ENCODE data around the gene THAP4.

DNA sequence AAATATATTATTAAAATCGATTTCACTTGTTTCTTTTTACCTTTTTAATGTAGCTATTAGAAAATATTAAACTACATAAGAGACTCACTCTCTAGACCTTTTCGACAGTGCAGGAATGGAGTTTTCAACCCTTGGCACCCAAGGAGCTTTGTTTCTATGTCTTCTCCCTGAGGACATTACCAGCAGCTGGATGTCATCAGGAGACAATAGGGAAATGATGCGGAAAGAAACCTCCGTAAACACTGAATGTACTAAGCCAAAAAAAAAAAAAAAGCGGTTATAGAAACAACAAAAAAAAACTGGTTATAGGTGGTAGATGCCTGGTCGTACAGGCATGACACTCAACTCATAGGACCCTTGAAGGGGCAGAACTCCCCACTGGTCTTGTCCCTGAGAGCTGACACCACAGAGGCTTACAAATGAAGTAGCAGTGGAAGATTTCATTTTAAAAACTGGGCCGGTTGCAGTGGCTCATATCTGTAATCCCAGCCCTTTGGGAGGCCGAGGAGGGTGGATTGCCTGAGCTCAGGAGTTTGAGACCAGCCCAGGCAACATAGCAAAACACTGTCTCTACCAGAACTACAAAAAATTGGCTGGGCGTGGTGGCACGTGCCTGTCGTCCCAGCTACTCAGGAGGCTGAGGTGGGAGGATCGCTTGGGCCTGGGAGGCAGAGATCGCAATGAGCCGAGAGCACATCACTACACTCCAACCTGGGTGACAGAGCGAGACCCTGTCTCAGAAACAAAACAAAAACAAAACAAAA, 23.8 kb downstream of the THAP4 start:
- TF ChIP-seq, protein P1, sequence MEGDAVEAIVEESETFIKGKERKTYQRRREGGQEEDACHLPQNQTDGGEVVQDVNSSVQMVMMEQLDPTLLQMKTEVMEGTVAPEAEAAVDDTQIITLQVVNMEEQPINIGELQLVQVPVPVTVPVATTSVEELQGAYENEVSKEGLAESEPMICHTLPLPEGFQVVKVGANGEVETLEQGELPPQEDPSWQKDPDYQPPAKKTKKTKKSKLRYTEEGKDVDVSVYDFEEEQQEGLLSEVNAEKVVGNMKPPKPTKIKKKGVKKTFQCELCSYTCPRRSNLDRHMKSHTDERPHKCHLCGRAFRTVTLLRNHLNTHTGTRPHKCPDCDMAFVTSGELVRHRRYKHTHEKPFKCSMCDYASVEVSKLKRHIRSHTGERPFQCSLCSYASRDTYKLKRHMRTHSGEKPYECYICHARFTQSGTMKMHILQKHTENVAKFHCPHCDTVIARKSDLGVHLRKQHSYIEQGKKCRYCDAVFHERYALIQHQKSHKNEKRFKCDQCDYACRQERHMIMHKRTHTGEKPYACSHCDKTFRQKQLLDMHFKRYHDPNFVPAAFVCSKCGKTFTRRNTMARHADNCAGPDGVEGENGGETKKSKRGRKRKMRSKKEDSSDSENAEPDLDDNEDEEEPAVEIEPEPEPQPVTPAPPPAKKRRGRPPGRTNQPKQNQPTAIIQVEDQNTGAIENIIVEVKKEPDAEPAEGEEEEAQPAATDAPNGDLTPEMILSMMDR (IDR thresholded peaks at IDR 0.05; ENCODE audit: borderline replicate concordance, extremely low read depth, low read length, poor library complexity, severe bottlenecking): no peak
- no peak for TF ChIP-seq EZH2 (IDR thresholded peaks at IDR 0.05; ENCODE audit: borderline replicate concordance, low read depth, low read length, severe bottlenecking)

All from DND-41 (cell line).